GM15510 (cell line): ENCODE data around the gene ANKS3.

ENCODE experiments used
- POLR2A ChIP-seq: IDR thresholded peaks from 3 replicates; pipeline ENCODE4 v1.6.1; 2011; ENCODE audit warnings: borderline replicate concordance; ENCODE audit not compliant: insufficient read length; ENCODE audit errors: extremely low read depth

ANKS3 gene

GRCh38 chr16:4746215-4746614 is 12.1 kb upstream of the ANKS3 start:
- TF ChIP-seq POLR2A = no peak

- no peak for TF ChIP-seq POLR2A
Observed at GRCh38 chr16:4745274-4745569, 11.2 kb upstream of the ANKS3 start.

GRCh38 chr16:4744555-4745273 is 10.6 kb upstream of the ANKS3 start:
- TF ChIP-seq POLR2A = no peak

- no peak for TF ChIP-seq POLR2A
Observed at GRCh38 chr16:4743226-4743878, 9.3 kb upstream of the ANKS3 start.

- TF ChIP-seq POLR2A = no peak
Observed at GRCh38 chr16:4737545-4737944, 3.5 kb upstream of the ANKS3 start.

- no peak for TF ChIP-seq POLR2A
Observed at GRCh38 chr16:4736546-4736945, 2.5 kb upstream of the ANKS3 start.

- TF ChIP-seq POLR2A = peak; percentile 72
Observed at GRCh38 chr16:4734730-4735535, 862 bp upstream of the ANKS3 start.

GRCh38 chr16:4733747-4734062 is 366 bp downstream of the ANKS3 start:
- TF ChIP-seq POLR2A = no peak

- no peak for TF ChIP-seq POLR2A
Observed at GRCh38 chr16:4733211-4733742, 794 bp downstream of the ANKS3 start.

GRCh38 chr16:4729876-4730275 is 4.2 kb downstream of the ANKS3 start:
- no peak for TF ChIP-seq POLR2A

- no peak for TF ChIP-seq POLR2A
Observed at GRCh38 chr16:4728676-4729075, 5.4 kb downstream of the ANKS3 start.

GRCh38 chr16:4726616-4727015 is 7.5 kb downstream of the ANKS3 start:
- TF ChIP-seq POLR2A = no peak

- TF ChIP-seq POLR2A = no peak
Observed at GRCh38 chr16:4724661-4725270, 9.3 kb downstream of the ANKS3 start.

- TF ChIP-seq POLR2A = no peak
Observed at GRCh38 chr16:4723071-4723767, 10.9 kb downstream of the ANKS3 start.

- TF ChIP-seq POLR2A = no peak
Observed at GRCh38 chr16:4718466-4718865, 15.6 kb downstream of the ANKS3 start.

- TF ChIP-seq POLR2A = no peak
Observed at GRCh38 chr16:4714996-4715395, 19.1 kb downstream of the ANKS3 start.
